Measurements from ENCODE around the gene ATAD2B. TPM values are rescaled to one million over a fixed set of nuclear protein-coding genes. Genes with fewer than 3 reads are reported as not detected.
"Not testable (repeated sequence)": the region's sequence is repeated elsewhere in the genome, so short reads cannot be mapped to it uniquely, and the experiment has no call there.

Gene ATAD2B
- 6.6 and 10.2 TPM in 2 replicates for total RNA-seq (2014; rRNA removed; shearing (Covaris generic))

DNA sequence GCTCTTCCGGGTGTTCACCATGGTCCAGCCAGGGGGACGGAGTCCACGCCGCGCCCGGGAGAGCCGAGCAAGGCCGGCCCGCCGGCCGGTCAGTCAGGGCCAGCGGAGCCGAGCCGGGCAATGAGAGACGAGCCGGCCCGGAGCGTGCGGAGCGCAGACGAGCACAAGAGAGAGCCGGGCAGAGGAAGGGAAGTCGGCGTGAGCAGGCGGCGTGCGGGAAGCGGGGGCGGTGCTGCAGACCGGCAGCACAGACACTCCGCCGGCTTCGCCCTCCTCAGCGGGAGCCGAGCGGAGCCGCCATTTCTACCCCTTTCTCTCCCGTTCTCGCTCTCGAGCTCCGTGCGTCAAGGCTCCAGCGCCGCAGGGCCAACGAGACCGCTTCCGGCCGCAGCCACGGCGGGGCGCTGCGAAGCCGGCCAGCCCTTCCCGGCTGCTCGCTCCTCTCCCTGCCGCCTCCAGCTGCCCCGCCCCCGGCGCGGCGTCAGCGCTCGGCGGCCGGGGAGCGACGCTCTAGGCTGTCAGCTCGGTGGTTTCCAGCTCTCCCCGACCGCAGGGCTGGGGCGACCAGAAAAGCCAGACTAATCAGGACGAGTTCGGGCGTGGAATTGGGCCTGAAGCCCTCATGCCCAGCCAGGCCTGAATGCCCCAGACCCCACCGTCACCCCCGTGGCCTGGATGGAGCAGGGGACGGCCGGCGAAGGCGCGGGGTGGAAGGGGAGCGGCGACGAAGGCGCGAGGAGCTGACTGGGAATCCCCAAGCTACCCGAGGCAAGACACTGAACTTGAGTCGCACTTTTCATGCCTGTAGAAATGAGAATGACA lies at the start of gene ATAD2B:
Gene ATAD2B (minus strand): TSS at position 374 of the 822 bp plus-strand sequence. CDS start 353 bp downstream, at position 21.
- peak; percentile 98 for DNase-seq (ENCODE audit: low spot score)

DNA sequence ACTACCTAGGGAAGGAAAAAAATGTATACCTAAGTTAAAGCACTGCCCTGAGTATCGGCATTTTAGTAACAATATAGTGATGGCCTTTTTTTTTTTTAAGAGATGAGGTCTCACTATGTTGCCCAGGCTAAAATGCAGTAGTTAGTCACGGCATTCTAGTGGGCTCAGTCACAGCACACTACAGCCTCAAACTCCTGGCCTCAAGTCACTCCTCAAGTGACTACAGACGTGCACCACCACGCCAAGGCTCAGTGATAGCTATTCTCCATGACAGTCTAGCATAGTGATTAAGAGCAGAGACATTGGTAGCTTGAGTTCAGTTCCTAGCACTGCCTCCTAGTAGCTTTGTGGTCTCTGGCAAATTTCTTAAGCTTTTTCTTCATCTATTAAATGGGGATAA lies 40.9 kb upstream of the ATAD2B start:
- DNase-seq (ENCODE audit: low spot score) = no peak

DNA sequence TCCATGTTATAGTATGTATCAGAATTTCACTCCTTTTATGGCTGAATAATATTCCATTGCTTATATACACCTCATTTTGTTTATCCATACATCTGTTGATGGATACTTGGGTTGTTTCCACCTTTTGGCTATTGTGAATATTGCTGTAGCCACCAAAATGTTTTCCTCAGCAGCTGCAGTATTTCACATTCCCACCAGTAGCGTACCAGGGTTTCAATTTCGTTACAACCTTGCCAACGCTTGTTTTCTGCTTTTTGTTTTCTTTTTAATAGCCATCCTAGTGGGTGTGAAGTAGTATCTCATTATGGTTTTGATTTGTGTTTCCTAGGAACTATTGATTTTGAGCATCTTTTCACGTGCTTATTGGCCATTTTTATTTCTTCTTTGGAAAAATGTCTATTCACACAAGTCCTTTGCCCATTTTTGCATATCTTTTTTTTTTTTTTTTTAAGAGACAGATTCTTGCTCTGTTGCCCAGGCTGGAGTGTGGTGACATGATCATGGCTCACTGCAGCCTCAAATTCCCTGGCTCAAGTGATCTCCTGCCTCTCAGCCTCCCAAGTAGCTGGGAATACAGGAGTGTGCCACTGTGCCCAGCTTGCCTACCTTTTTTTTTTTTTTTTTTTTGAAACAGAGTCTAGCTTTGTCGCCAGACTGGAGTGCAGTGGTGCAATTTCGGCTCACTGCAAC lies 27.5 kb upstream of the ATAD2B start:
- no peak for DNase-seq (ENCODE audit: low spot score)

DNA sequence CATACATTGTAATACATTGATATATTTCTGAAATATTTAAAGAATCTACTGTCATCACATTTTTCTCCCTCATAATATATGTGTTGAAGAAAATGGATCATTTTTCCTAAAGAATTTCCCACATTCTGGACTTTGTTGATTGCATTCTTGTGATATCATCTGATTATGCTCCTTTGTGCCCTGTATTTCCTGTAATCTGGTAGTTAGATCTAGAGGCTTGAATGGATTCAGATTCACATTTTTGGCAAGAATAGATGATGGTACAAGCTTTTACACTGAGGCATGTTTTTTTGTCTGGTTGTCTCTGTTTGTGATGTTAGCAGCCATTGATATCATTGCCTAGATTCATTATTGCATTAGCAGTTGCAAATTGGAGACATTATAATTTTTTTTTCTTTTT lies 26.7 kb upstream of the ATAD2B start:
- no peak for DNase-seq (ENCODE audit: low spot score)

DNA sequence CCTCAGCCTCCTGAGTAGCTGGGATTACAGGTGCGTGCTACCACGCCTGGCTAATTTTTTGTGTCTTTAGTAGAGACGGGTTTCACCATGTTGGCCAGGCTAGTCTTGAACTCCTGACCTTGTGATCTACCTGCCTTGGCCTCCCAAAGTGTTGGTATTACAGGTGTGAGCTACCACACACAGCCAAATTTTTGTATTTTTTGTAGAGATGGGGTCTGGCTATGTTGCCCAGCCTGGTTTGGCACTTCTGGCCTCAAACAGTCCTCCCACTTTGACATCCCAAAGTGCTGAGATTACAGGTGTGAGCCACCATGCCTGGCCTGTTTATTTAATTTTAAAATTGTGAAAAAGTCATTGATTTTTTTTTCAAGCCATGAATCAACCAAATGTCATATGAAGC lies 25.6 kb upstream of the ATAD2B start:
- DNase-seq (ENCODE audit: low spot score) = not testable (repeated sequence)

DNA sequence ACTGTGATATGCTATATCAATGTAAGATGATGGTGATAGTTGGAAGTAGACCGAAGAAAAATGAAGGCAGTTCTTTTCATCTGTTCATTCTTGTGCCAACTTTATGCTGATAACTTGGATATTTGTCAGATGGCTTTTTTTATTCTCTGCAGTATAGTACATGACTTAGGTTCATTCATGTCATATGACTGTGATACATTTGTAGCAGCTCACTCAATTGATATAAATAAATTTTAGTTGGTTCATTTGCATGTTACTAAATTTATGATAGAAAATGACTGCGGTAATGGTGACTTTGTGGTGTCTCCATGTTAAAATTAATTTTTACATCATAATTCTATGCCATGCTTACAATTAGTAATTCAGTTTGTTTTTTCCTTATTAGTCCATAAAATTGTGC lies 20.4 kb upstream of the ATAD2B start:
- no peak for DNase-seq (ENCODE audit: low spot score)

DNA sequence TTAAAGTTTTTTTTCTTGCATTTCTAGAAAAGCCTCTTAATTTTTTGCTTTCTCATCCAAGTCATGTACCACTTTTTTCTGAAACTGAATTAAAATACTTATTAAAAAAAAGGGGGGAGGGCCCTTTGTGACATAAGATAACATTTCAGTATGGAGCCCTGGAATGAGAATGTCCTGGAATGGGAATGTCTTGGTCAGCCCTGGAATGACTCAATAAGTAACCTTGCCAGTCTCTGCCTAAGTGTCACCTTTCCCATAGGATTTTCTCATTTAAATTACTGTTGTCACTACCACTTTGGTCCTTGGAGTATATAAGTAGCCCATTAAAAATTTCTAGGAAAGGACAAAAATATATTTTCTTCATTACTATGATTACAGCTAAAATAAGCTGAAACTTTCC lies 18.1 kb upstream of the ATAD2B start:
- DNase-seq (ENCODE audit: low spot score) = no peak

DNA sequence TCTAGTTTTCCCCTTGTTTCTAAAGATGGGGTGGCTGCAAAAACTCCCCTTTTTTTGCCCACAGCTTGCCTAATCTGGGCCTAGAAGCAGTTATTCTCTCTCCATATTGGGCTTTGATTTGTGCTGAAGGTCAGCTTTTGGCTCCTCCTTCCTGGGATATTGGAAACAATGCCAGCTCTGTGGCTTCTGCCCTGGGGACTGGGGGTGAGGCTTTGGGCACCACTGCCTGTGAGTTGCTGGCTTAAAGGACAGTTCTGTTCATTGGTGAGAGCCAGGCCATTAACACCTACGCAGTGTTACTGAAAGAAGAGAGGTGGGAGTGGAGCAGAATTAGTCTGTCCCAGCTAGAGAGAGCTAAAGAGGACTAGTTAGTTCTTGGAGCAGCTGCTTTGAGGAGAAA lies 17.6 kb upstream of the ATAD2B start:
- peak; percentile 23 for DNase-seq (ENCODE audit: low spot score)

DNA sequence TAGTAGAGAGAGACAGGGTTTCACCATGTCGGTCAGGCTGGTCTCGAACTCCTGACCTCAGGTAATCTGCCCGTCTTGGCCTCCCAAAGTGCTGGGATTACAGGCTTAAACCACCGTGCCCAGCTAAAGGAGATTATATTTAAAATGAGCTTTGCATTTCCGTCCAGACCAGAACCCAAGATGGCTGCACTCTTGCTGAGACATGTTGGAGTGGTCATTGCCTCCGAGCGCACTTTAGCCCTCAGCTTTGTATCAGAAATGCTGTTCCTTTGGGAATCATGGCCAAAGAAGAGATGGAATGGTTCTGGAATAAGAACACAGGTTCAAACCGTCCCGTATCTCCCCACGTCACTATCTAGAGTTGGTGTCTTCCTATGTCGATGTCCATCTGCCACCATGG lies 16.7 kb upstream of the ATAD2B start:
- DNase-seq (ENCODE audit: low spot score) = no peak

DNA sequence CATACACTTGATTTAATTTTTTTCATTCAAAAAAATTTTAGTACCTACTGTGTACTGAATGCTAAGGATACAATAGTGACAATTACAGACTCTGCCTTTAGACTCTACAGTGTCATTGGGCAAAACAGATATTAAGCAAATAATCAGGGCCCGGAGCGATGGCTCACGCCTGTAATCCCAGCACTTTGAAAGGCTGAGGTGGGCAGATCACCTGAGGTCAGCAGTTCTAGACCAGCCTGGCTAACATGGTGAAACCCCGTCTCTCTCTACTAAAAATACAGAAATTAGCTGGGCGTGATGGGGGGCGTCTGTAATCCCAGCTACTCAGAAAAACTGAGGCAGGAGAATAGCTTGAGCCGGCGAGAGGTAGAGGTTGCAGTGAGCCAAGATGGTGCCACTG lies 14.7 kb upstream of the ATAD2B start:
- DNase-seq (ENCODE audit: low spot score) = no peak

DNA sequence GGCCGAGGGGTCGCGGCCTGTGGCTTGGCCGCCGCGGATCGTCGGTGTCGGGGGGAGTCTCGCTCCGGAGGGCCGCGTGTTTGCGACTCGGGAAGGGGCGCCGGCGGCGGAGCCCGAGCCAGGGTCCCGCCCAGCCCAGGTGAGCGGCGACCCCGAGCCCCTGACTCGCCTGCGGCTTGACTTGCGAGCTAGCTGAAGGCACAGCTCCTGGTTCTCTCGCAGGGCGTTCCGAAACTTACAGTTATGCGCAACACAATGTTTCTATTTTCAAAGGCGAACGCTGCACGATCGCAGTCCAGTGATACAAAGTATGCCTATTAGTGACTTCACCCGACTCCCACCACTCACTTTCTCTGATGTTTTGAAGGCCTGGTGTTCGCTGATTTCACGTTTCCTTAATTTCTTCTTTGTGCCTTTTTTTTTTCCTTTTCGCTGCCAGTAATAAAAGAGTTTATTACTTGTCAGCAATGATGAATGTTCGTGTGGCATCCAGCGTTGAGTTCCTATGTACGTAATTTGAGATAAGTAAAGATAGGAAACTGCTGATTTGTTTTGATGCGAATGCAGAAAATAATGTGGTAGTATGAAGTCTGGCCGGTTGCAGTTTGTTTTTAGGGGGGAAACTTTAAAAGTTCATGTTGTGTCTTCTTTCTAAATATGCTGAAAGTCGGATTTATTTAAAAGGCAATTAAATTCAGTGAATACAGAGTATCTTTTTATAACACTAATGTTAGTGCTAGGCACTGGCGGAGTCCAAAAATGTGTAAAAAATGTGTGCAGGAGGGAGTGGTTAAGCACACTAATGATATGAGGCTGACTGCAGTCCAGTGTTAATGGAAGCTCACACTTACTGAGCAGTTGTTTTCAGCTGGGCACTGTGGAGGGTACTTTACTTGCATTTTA lies 14.0 kb upstream of the ATAD2B start:
- DNase-seq (ENCODE audit: low spot score) = peak; percentile 56

DNA sequence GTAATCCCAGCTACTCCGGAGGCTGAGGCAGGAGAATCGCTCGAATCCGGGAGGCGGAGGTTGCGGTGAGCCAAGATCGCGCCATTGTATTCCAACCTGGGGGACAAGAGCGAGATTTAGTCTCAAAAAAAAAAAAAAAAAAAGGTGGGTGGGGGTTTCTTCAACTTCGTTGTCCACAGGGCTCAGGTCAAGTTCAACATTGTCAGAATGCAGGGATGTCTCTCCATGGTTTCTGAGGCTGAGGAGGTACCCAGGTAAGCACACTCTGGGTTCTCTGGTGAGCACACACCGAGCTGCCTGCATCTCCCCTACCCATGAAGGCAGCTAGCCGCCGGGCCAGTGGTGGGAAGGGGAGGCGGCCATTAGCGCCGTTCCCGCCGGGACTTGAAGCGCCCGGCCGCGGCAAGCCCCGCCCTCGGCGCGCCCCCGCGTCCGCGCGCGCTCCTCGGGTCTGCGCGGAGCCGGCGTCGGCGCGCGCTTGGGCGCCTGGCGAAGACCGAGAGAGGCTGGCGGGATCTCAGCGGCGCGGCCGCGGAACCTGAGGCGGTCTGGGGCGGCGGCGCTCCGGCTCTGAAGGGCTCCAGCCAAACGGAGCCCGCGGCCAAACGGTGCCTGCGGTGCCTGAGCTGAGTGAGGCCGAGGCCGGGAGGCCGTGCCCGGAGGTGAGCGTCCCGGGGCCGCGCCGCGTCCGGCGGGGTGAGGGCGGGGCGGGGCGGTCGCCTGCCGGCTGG lies 13.2 kb upstream of the ATAD2B start, which contains the start of gene UBXN2A:
Gene UBXN2A (plus strand): TSS at position 477 of the 731 bp plus-strand sequence. CDS start 17,852 bp downstream, outside the sequence.
- DNase-seq (ENCODE audit: low spot score) = peak; percentile 85

DNA sequence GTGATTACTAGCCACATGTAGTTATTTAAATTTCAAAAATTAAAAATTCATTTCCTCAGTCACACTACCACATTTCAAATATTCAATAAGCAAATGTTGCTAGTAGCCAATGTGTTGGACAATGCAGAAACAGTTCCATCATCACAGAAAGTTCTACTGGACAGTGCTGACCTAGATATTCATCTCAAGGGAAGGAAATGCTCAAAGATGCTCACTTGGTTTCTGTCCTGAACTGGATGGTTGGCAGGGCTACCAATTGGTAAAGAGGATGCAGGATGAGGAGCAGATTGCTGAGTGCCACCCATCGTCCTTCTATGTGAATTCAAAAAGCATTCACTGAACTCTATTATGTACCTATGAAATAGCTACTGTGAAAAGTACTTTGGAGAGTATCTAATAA lies 7.3 kb upstream of the ATAD2B start:
- no peak for DNase-seq (ENCODE audit: low spot score)

DNA sequence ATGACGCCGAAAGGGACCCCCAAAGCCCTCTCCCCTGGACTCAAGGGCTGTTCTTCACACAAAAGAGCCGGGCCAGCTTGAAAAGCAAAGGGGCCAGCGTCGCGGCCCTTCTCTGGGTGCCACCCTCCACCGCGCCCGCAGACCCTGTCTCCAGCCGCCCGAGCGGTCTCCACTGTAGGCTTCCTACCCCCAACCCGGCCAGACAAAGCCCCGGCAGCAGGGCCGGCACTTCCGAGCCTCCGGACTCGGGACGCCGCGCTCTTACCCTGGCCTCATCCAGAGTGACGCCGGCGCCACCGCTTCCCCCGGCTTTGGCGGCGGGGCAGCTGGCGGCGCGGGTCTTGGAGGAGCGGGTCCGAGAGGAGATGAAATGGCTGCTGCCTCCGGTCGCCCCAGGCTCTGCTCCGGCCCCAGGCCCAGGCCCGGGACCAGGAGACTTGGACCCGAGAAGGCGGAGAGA lies 603 bp downstream of the ATAD2B start:
- no peak for DNase-seq (ENCODE audit: low spot score)

DNA sequence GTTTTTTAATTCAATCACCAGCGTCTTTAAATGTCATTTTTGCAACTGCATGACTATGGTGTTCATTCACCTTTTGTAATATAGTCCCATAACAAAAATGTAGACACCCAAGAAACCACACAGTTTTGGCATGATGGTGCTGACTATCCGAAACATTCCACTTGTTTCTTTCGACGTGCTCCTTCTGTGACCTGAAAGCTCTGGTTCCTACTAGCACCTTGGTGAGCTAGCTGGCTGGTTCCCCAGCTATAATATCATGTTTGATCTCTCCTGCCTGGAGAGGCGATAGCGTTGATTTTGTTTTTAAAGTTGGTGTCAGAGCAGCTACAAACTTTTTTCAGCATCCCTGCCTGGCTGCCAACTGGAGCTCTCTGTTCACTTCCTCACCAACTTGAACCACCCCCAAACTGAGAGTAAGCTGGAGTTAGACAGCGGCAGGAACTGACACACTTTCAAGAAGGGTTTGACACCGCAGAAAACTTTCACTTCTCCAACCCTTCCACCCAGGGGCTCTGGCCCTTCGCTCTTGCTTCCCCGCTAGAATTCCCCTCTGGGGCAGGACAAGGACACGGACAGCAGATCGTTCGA lies 1.1 kb downstream of the ATAD2B start:
- DNase-seq (ENCODE audit: low spot score) = peak; percentile 60

DNA sequence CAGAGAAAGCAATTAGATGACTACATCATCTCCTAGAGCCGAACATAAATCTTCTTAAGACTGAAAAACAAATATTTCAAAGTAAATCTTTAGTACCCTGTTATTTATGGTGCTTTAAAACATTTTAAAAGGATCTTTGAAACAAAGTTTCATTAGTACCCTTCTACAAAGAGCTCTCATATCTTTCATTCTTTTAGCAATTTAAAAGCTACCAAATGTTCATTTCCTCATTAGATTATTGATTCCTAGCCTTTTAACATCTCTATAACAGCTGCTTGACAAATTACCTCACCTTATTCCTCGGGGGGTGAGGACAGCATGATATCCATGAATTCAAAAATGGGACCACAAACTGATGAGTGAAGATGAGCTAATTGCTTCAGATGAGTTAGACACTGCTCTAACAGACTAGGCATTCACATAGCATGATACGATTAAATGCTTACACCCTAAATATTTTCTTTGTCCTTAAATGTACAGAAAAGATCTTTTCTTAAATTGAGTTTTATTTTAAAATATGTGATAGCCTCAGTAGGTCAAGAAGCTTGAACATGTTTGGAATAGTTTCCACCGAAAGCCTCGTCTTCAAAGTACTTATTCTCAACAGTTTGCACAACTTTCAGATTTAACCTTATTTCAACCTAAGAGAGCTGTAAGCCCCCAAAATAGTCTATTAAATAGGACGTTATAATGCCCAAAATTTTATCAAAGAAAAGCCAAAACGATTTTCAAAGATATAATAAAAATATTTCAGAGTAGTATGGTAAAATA lies 2.1 kb downstream of the ATAD2B start:
- no peak for DNase-seq (ENCODE audit: low spot score)

DNA sequence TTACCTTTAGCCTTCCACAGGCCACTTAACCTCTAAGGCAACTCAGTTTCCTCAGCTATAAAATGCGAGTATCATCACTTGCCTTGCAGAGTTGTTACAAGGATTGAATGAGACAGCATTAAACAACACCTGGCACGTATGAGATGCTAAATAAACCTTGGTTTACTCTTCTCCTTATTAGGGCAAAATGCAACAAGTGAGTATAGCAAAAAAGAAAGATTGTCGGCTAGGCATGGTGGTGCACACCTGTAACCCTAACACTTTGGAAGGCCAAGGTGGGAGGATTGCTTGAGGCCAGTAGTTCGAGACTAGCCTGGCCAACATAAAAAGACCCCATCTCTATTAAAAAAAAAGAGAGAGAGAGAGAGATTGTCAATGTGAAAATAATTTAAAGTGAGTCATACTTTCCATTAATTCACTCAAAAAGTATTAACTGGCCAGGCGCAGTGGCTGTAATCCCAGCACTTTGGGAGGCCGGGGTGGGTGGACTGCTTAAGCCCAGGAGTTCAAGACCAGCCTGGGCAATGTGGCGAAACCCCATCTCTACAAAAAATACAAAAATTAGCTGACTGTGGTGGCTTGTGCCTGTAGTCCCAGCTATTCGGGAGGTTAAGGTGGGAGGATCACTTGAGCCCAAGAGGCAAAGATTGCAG lies 8.0 kb downstream of the ATAD2B start:
- DNase-seq (ENCODE audit: low spot score) = no peak

DNA sequence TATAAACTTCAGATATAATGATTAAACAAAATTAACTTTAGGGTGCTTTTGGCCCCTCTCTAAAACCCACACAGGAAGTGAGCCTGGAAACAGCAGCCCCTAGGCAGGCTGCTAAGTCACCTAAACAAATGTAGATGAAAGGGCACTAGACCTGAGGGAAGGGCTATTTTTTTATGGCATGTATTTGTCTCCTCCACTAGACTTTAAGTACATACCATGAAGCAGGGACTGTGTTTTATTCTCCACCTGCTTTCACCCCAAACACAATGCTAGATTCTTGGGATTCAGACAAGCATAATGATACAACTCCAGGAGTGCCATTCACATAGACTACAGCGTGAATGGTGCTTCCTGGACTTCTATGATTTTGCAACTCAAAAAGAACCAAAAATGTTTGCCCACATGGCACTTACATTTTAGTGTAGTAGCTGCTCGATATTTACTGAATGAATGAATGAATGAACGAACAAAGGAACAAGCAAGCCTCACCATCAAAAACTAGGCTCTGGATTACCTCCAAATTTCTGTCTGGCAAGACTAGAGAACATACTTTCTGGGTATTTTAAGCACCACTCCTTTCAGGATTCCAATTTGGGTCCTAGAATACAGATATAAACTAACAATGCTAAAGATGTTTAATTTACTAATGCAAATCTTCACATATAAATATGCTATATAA lies 10.1 kb downstream of the ATAD2B start:
- DNase-seq (ENCODE audit: low spot score) = peak; percentile 4

DNA sequence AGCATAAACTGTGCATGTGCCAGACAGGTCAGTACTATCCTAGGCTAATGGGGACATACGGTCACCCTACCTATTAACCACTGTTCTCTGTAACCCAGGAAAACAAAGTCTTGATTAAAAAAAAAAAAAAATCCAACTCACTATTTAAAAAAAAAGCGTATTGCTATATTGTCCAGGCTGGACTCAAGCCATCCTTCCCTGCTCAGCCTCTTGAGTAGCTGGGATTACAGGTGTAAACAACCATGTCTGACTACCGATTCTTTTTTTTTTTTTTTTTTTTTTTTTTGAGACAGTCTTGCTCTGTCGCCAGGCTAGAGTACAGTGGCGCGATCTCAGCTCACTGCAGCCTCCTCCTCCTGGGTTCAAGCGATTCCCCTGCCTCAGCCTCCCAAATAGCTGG lies 11.6 kb downstream of the ATAD2B start:
- DNase-seq (ENCODE audit: low spot score) = no peak

Measured in HT-29 (cell line).